Stimulated activated CD4-positive, alpha-beta T cell treated with anti-CD3 and anti-CD28 coated beads, Interleukin-2, amount 100 ng/mL, for 48 hours (primary cell): ENCODE results near the gene SEZ6L.
"Not testable (repeated sequence)": the region's sequence is repeated elsewhere in the genome, so short reads cannot be mapped to it uniquely, and the experiment has no call there.

ENCODE experiments used
- DNase-seq, 2 donors: peaks; one replicate each; pipeline ENCODE4 v3.0.0-alpha.2; 2020

Gene SEZ6L

DNA sequence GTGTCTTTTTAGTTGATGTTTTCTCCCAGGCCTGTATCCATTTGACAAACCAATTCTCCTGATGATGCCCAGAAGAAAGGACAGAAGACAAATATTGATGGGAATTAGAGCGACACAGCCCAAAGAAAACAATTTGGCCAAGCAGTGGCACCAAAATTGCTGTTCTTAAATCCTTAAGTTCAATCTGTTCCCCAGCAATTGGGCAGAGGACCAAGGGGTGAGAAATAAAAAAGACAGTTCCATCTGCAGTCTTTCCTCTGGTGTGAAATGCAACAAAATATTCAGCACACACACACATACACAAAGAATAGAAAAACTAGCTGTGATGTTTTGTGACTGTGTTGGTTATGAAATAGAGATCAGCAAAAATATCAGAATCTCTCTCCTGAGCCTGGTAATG lies 221.8 kb downstream of the SEZ6L start:
- DNase-seq = no peak

DNA sequence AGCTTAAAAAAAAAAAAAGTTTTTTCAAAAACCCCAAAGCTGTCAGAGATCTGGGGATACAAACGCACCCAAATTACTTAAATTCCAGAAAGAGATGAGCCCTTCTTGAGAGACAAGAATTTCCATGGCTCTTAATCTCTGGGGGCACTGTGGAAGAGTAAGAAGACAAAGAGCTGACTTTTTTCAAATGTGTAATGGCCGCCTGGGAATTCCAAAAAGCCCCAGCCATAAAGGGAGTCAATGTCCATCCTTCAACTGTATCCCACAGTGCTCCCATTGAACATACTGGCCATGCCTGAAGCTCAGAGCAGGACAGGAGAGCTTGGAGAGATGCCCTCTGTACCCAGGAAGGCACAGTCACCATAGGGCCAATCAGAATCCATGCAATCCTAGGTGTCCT lies 222.4 kb downstream of the SEZ6L start:
- DNase-seq = no peak

DNA sequence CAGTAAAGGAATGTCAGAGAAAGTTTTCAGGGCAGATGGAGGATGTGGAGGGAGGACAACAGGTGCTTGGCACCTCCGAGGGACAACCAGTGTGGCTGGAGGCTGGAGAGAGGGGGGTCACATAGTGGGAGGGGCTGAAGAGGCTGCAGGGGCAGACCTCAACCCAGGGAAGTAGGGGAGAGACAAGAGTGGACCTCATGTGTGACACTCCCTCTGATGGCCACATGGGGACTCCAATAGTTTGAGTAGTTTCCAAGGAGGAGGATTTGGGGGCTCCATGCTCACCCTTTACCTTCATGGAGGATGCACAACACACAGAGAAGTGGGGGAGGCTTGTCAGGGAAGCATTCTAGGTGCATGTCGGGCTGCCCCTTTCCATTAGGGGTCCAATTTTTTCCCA lies 224.7 kb downstream of the SEZ6L start:
- no peak for DNase-seq

DNA sequence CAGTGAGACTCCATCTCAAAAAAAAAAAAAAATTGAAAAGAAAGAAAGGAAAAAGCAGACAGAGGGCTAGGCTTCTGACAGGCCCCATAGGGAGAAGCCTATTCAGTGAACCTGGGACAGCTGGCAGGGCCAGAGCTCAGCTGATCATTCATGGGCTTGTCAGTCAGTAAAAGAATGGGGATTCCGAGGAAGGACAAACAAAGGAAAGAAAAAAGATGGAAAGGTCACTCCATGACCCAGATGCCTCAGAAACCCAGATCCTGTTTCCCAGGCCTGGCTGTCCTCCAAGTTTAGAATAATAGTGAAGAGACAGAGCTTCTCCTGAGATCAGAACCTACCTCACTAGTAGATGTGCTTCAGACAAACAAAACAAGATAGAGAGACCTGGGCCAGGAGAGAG lies 225.5 kb downstream of the SEZ6L start:
- DNase-seq = no peak

DNA sequence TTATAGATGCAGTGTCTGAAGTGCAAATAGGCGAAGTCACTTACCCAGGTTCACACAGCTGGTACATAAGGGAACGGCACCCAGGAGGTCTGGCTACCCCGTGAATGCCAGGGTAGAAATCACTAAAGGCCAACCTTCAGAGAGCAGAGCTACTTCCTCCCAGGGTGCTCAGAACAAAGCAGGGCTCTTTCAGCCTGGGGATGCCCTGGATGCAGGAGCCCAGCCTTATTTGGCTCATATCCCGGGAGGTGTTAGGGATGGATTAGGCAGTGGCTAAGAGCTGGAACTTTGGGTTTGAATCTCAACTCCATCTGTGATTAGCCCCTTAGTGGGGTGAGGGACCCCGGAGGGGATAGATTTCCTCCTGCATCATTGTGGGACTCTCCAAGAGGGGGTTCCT lies 226.7 kb downstream of the SEZ6L start:
- DNase-seq = no peak

DNA sequence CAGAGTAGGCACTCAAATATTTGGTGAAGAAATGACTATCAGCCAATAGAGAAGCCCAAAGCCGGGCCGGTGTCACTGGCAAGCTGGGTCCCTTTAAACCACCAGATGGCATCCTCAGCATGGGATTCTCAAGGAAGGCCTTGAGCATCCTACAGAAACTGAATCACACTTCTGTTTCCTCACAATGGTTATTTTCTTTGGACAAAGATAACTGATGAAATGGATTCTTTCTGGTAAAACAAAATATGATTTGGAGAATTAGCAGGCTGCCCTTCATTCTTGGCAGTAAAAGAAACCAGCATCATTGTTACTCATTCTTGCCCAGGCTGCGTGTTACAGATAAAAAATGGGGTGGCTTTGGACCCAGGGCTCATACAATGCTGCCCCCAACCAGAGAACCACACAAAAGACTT lies 229.5 kb downstream of the SEZ6L start:
- DNase-seq = peak; percentile 23 to 41

DNA sequence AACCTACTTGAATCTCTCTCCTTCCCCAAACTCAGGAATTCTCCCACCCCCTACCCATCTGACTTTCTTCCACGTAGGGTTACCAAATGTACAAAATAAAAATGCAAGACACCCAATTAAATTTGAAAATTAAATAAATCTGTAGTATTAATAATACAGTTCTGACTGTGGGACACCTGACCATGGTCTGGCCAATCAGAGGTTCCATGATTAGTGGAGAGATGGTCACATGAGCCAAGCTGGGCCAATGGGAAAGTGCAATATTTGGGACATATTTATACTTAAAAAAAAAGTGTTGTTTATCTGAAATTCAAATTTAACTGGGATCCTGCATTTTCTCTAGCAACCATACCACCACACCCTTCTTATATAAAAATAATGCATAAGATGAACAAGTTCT lies 230.0 kb downstream of the SEZ6L start:
- DNase-seq = no peak

DNA sequence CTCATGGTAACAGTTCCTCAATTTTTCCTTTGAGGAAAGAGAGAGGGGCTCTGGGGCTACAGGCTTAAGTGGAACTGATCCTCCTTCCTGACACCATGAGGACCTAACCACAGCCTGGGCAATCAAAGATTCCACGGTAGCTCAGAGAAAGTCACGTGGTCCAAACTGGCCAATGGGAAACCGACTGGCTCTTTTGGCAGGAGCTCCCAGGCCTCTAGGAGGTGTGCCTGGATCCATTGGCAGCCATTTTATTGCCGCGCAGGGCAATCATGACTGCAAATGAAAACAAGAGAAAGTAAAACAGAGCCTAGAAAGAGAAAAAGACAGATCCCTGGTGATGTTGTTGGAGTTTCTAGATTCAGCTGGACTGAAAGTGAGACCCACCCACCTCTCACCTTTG lies 232.5 kb downstream of the SEZ6L start:
- DNase-seq = no peak

DNA sequence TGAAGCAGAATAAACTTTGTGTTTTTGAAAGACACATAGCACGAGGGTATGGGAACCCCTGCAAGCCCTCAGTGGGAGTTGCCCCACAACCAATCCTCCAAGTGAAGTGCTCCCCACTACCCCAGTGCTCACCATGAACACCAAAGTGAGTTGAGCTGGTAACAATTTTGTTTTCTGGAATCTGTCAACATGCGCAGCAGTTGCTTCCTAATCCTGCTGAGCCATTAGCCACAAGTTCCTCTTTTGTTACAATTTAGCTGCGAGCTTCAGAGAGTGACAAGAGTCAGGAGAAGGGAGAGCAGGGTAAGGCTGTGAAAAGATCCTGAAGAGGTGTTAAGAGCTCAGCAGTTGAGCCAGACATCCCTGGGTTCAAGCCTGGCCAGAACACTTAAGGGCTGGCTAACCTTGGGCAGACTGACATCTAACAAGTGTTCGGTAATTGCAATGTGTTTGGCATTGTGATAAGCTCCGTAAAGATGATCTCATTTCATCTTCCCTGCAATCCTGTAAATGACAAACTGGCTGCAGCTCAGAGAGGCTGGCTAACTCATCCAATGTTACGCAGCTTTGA lies 235.7 kb downstream of the SEZ6L start:
- no peak for DNase-seq

DNA sequence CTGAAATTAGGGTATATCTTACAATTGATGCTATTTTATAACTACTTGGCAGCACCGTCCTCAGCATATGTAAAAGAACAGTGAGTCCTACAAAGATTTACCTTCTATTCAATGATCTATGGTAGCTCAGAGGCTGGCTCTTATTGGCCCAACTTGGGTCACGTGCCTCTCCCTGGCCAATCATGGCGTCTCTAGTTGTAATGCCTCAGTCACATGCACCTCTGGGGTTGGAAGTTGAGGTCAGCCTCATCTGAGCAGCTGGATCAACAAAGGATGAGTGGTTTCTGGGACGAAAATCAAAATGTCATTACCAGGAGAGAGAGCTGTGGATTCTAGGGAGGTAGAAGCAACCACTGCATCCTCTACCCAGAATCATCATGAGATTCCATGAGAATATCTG lies 236.9 kb downstream of the SEZ6L start:
- DNase-seq = no peak

DNA sequence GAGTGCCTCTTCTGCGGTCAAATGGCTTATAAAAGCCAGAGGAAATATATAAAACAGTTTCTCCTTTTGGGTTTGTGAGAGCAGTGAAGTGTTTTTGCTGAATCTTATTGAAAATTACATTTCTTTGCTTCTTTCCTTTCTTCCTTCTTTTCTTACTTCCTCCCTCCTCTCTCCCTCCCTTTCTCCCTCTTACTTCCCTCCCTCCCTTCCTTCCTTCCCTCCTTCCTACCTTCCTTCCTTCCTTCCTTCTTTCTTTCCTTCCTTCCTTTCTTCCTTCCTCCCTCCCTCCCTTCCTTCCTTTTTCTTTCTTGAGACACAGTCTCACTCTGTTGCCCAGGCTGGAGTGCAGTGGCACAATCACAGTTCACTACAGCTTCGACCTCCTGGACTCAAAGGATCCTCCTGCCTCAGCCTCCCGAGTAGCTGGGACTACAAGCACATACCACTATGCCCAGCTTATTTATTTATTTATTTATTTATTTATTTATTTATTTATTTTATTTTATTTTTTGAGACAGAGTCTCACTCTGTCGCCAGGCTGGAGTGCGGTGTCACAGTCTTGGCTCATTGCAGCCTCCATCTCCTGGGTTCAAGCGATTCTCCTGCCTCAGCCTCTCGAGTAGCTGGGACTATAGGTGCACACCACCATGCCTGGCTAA lies 239.4 kb downstream of the SEZ6L start:
- not testable (repeated sequence) for DNase-seq

DNA sequence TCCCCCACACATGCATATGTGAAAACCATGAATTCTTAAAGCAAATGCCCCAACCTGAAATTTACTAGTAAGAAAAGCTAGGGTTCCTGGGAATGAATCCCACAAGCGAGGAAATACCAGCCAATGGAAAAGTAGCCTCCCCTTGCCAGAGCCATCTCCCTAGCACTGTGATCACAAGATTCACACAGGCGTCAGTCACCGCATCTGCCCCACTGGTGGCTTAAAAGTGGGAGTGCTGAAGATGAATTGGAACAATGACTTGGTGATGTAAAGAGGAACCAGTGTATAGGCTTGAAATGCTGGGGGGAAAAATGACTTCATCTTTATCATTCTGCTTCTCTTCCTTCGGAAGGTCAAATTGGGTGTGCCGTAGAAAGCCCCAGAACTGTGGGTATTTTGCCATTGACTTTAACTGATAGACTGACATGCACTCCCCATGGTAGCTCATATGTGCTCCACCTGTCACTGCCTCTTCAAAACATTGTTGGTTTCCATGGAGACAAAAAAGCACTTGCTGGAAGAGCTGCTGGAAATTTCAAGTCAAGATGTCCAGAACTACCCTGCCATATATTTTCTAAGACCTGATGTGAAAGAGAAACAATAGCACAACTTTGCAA lies 240.6 kb downstream of the SEZ6L start:
- no peak for DNase-seq

DNA sequence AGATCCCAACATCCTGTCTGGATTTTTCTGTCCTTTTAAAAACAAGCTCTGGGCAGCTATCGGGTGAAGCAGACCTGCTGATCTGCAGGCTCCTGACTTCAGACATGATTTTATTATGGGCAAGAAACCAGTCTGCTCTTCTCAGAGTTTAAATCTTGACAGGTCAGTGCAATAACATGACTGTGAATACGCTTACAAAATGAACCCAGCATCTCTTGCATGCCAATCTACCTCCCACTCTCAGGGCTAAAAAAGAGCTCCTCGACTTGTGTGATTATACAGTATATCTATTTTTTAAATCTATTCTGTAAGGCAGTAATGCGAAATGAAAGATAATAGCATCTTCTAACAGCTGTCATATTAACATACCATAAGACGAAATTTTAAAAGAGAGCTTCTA lies 241.1 kb downstream of the SEZ6L start:
- DNase-seq = no peak

DNA sequence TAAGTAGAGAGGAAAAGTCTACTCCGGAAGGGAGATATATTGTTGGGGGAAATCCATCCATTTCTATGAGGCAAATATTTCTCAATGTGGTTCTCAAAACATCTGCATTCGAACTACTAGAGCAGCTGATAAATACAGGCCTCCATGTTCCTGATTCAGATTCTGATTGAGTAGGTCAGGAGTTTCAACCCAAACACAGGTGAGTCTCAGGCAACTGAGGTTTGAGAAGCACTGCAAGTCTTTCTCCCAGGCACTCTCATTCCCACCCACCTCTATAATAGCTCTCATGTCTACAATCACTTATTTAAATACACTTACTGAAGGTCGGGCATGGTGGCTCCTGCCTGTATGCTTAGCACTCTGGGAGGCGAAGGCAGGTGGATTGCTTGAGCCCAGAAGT lies 245.1 kb downstream of the SEZ6L start:
- no peak for DNase-seq

DNA sequence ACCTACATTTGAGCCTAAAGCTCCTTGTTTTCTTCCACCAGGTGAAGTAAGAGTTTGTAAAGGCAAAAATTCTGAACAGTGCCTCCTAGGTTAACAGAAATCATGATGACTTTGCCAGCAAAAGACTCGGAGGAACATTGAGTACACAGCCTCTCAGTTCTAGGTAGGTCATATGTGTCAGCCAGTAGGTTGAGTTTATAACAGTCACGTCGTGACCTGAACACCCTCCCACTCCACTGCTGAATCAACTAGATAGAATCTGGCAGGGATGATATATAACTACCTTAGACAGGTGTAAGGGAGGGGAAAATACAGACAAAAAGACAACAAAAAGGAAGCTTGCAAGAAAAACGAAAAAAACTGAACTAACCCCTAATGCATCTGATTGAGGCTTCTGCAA lies 247.0 kb downstream of the SEZ6L start:
- no peak for DNase-seq

DNA sequence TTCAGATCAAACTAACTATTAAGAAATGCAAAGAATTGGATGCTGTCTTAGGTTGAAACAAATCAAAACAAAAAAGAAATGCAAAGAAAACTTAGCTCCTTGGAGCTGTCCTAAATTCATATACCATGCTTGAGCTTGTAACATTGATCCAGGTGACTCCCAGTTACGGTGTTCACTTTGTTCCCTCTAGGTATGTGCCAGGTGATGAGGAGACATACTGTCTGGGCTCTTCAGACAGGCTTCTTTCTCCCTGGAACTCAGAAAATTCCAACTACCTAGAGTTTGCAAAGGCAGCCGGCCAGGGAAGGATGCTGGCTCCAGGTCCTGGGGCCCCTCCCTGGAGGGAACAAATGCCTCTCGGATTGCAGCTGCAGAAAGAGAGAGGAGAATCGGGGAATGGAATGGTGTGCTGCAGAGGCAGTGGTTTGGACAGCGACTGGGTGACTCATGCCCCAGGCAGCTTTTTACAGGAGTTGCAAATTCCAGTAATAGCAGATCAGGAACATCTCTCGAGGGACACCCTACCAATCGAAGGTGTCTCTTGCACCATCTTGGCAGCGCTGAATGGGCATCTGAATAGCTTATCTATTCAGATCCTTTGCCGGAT lies 247.5 kb downstream of the SEZ6L start:
- no peak for DNase-seq

DNA sequence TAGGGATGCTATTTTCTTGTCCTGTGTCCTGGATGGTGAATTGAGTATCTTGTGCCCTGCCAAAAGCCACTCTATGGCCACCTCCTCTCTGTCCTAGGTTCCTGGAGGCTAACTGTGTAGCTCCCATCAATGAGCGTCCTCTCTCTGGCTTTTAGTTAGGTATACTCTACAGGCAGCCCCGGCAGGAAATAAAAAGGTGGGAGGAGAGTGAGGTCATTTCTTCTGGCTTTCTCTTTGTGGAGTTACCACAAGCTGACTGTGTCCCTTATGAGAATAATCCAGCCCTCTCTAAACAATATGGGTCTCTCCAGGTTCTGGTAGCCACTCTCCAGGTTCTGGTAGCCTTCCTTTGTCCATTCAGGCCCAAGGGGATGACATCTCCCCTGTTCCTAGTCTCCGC lies 248.1 kb downstream of the SEZ6L start:
- DNase-seq = no peak

DNA sequence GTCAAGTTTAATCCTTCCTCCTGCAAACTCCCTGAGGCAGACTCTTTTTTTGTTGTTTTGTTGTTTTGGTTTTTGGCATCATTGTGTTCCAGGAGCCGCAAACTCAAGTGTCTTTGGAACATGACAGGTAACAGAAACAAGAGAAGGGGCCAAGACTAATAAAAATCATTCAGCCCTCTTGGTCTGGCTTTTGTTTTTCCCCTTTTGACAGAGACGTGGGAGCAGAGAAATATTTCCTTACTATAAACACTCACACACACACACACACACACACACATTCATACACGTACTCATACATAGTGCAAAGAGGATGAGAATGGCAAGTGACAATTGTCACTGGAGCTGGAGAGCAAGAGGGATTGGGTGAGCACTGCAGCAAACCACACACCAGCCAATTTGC lies 249.4 kb downstream of the SEZ6L start:
- no peak for DNase-seq

DNA sequence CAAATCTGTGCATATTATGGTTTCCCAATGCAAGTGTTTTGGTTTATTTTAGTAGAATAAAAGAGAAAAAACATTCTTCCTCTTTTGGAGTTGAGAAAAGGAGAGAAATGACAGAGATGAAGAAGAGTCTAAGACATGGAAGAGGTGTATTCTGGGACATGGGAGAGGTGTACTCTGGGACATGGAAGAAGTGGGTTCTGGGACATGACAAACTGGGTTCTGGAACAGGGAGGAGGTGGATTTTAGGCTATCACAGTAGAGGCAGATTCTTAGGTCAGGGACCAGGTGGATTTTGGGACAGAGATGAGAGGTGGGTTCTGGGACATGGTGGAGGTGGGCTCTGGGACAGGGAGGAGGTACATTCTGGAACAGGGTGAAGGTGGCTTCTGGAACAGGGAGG lies 257.7 kb downstream of the SEZ6L start:
- no peak for DNase-seq

DNA sequence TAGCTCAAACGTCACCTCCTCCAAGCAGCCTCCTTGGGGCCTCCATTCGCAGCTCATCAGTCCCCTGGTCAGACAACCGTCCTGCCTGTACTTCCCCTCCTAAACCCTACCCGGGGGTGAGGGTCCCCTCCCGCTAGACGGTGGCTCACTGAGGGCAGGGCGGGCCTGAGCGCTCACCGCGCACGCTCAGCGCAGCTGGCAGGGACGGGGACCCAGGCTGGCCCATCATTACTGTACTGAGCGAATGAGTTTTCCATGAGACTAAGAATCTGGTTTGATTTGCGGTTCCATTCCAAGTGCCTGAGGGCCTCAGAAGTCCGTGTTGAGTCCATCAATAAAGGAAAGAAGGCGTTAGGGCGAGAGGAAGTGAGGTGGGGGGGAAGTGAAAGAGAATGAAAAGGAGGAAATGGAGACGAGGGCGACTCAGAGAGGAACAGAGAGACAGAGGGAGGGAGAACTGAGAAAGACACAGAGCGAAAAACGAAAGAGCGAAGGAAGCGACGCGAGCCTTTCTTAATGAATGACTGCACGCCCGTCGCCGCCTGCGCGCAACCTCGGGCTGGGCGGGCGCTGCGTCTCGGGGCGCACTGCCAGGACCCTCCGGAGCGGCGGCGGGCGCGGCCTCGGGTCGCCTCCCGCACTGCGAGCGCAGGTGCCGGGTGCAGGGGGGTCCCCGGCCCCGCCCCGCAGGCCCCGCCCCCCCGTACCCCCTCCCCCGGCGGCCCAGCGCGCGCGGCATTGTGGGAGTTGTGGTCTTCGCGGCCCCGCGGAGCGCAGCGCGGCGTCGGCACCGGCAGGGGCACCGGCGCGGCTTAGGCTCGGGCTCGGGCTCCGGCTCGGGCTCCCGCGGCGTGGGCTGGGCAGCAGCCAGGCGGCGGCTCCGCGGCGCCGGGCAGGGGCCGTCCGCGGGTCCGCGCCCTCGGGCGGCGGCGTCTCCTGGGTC lies 259.5 kb downstream of the SEZ6L start, which contains the start of gene ASPHD2:
TSS of gene ASPHD2 (plus strand) at position 746 of the 943 bp plus-strand sequence. CDS start 4,356 bp downstream, outside the sequence.
- DNase-seq = peak; percentile 56 to 66

DNA sequence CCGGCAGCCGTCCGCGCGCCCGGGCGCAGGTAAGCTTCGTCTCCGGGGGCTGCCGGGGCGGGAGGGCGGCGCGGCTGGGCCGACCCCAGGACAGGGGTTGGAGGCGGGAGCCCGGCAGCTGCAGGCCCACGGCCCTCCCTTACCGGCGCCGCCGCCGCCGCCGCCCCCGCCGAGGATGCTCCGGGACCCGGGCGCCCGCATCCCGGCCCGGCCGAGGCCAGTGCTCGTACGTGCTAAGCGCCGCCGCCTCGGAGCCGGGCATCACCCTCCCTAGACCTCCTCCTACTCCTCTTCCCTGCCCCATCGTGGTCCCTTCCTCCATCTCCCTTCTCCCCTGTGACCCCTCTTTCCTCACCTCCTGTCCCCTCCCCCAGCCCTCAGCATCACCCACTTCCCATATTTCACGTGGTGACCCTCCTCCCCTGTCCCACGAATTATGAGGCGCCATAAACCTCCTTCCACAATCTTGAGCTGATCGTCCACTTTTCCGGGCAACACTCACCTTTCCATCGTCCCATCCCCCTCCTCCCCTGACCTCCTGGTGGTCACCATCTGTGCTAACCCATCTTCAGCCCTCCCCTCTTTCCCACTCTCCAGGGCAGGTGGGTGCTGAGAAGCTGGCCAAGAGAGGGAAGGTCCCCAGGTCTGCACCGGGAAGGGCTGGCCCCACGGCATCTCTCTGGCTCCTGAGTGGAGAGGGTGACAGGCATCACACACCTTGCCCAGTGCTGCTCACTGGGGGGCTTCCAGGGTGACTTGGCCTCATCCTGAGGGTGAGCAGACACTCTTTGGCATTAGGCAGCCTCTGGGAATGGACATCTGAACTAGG lies 260.4 kb downstream of the SEZ6L start:
- DNase-seq = no peak

DNA sequence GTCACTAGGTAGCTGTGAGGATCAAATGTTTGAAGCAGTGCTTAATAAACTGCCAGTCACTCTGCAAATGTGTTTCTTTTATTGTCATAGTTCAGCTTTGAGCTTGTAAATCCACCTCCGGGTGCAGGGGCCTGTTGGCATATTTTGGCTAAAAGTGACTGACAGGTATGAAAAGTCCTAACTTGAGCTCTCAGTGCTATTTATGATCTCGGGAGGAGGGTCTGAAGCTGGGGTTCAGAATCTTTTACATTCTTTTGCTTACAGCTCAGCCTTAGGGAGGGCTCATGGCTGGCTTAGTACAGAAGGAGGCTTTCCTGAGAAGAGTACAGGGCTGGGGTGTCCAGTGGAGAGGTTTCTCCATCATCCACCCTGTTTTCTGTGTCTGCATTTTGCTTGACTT lies 261.3 kb downstream of the SEZ6L start:
- no peak for DNase-seq
